H1 (cell line): Measurements from ENCODE around the gene DGKK. TPM values are rescaled to one million over a fixed set of nuclear protein-coding genes. Genes with fewer than 3 reads are reported as not detected.

Experiments used
- JUND ChIP-seq: IDR thresholded peaks from 2 replicates; pipeline ENCODE4 v1.6.1; 2011; ENCODE audit warnings: mild to moderate bottlenecking, improper control_type of control experiment, low read length
- polyA plus RNA-seq, 7 experiments: library from polyadenylated mRNA; depleted of rRNA in 3 of 7; stranded (reverse) in 5 of 7; unstranded in 2 of 7; fragments of >200 nt in 5 of 7; fragments of 200-250 nt in 2 of 7; gene quantifications; 1 replicate in 5 of 7; 2 replicates in 1 of 7; 4 replicates in 1 of 7; pipeline versions ENCODE4 v1.2.1 to v1.2.3, GENCODE V29; 2011 to 2013; ENCODE audit warnings: missing spikeins in 2 of 7, mixed read lengths in 2 of 7
- total RNA-seq: library from RNA; stranded (reverse); fragmentation: NEBNext Ultra II Directional; extraction: Animal tissue kit (Norgen Biotek cat#: 25700); gene quantifications from 2 replicates; pipeline ENCODE4 v1.2.1, GENCODE V29; 2021

The DGKK gene
- total and polyA plus RNA-seq, 2 of the 8 experiments (the other 6 are each of a cell fraction or from before 2014, with no cell fraction given), result 4.9 to 19.2 TPM

DNA sequence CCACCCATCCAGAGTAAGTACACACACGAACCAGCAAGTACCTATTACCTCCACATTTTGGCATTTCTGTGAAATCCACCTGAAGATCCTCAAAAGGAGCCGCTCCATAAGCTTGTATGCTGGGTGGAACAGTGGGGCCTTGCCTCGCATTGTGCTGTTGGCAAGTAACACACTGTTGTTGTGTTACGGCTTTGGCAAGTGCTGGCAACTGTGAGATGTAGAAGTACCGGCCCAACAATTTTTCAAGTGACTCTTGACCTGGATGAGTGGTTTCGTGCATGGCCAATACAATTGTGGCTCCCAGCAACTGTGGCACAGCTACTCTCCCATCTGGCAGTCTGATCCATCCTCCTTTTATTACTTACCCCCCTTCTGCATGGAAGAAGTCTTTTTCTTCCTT, 137.3 kb downstream of the DGKK start (continued):
- TF ChIP-seq JUND, result no peak
- TF ChIP-seq, all 59 proteins: peak for 0
